OCI-LY3 (cell line): ENCODE results near the gene MYBPC2.

Experiments used
- H2AFZ ChIP-seq: fragments of 200-600, 300-600 bp; shearing (Covaris generic); 2 replicates; pipeline ENCODE4 v1.6.0; 2014; ENCODE audit warnings: antibody characterized with exemption, low read depth, low read length
- H3K27ac ChIP-seq: fragments of 200-600, 300-600 bp; sonication (generic); 2 replicates; pipeline ENCODE4 v1.5.1; 2014; ENCODE audit warnings: mild to moderate bottlenecking, low read length, moderate library complexity, mixed read lengths
- H3K27me3 ChIP-seq: fragments of 200-600, 300-600 bp; sonication (generic); 2 replicates; pipeline ENCODE4 v1.6.1; 2014; ENCODE audit warnings: low read depth, low read length, mixed read lengths
- H3K36me3 ChIP-seq: fragments of 200-600, 300-600 bp; sonication (generic); replicated peaks from 2 replicates; pipeline ENCODE3; 2014; ENCODE audit warnings: low read depth, low read length, mixed read lengths
- H3K4me1 ChIP-seq: fragments of 300-600, 200-600 bp; sonication (generic); 2 replicates; pipeline ENCODE4 v1.6.1; 2014; ENCODE audit warnings: low read length, mixed read lengths
- H3K4me2 ChIP-seq: fragments of 200-600, 300-600 bp; sonication (generic); 2 replicates; pipeline ENCODE4 v1.6.1; 2014; ENCODE audit warnings: low read length, mixed read lengths
- H3K4me3 ChIP-seq: fragments of 300-600, 200-600 bp; sonication (generic); 2 replicates; pipeline ENCODE4 v1.5.1; 2014; ENCODE audit warnings: antibody characterized with exemption, mild to moderate bottlenecking, low read length, moderate library complexity
- H3K79me2 ChIP-seq: fragments of 300-600, 200-600 bp; shearing (Covaris generic); 2 replicates; pipeline ENCODE4 v1.6.1; 2014; ENCODE audit warnings: mild to moderate bottlenecking, low read length, mixed read lengths
- H3K9ac ChIP-seq: fragments of 300-600, 200-600 bp; shearing (Covaris generic); 2 replicates; pipeline ENCODE4 v1.6.0; 2014; ENCODE audit warnings: mild to moderate bottlenecking, low read length, moderate library complexity
- H3K9me3 ChIP-seq: fragments of 200-600, 300-600 bp; shearing (Covaris generic); 2 replicates; pipeline ENCODE4 v1.6.1; 2014; ENCODE audit warnings: low read length, mixed read lengths; ENCODE audit not compliant: insufficient read depth
- H4K20me1 ChIP-seq: fragments of 200-600, 300-600 bp; sonication (generic); 2 replicates; pipeline ENCODE4 v1.6.1; 2016; ENCODE audit warnings: low read length, mixed read lengths; ENCODE audit not compliant: insufficient read depth
- EZH2phosphoT487 ChIP-seq: fragments of 200-600 bp; shearing (Covaris generic); IDR thresholded peaks from 2 replicates; pipeline ENCODE4 v1.6.1; 2018; ENCODE audit warnings: antibody characterized with exemption, mixed run types, low read depth
- TF ChIP-seq, protein P1 (sequence below): fragments of 200-600, 300-600 bp; sonication (generic); IDR thresholded peaks from 2 replicates; pipeline ENCODE4 v1.5.1; 2014; ENCODE audit warnings: antibody characterized with exemption, low read length, low read depth

The MYBPC2 gene

DNA sequence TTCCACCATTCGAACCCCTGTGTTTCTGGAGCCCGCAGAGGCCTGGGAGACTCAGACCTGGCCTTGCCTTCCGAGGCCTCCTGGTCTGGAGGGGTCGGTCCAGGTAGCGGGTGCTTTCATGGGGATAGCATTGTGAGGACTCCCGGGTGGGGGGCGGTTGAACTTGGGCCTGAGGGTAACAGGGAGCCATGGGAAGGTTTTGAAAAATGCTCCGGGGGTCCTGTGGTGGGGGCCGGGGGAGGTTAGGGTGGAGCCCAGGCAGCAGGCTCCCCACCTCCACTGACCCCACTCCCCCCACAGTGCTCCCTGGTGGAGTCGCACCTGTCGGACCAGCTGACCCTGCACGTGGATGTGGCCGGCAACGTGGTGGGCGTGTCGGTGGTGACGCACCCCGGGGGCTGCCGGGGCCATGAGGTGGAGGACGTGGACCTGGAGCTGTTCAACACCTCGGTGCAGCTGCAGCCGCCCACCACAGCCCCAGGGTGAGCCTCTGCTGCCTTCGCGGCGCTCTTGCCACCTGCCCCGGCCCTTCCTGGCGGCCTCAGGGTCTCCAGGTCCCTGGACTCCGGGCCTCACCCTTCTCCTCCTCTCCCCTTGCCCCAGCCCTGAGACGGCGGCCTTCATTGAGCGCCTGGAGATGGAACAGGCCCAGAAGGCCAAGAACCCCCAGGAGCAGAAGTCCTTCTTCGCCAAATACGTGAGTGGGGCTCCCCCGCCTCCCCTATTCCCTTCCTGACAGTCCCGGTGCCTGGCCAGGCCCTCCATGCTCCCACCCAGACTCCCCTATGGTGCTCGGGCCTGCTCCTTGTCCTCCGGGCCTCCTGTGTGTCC, 47.8 kb downstream of the MYBPC2 start:
- Histone ChIP-seq H3K4me2 (no peak overlapping the region), H3K4me3 (no peak overlapping the region), H3K79me2 (peaks cover 38% of the 10 kb centered on the region), H3K36me3 (peaks cover 43% of the 10 kb centered on the region), H3K27ac (no peak overlapping the region), H3K27me3 (no peaks in the 10 kb centered on the region), H3K9ac (no peak overlapping the region), H3K4me1 (peaks cover 18% of the 10 kb centered on the region), H3K9me3 (no peaks in the 10 kb centered on the region), H4K20me1 (peaks cover 15% of the 10 kb centered on the region), H2AFZ (no peak overlapping the region)
- no peak for TF ChIP-seq EZH2phosphoT487
- TF ChIP-seq, protein P1, sequence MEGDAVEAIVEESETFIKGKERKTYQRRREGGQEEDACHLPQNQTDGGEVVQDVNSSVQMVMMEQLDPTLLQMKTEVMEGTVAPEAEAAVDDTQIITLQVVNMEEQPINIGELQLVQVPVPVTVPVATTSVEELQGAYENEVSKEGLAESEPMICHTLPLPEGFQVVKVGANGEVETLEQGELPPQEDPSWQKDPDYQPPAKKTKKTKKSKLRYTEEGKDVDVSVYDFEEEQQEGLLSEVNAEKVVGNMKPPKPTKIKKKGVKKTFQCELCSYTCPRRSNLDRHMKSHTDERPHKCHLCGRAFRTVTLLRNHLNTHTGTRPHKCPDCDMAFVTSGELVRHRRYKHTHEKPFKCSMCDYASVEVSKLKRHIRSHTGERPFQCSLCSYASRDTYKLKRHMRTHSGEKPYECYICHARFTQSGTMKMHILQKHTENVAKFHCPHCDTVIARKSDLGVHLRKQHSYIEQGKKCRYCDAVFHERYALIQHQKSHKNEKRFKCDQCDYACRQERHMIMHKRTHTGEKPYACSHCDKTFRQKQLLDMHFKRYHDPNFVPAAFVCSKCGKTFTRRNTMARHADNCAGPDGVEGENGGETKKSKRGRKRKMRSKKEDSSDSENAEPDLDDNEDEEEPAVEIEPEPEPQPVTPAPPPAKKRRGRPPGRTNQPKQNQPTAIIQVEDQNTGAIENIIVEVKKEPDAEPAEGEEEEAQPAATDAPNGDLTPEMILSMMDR = no peak

DNA sequence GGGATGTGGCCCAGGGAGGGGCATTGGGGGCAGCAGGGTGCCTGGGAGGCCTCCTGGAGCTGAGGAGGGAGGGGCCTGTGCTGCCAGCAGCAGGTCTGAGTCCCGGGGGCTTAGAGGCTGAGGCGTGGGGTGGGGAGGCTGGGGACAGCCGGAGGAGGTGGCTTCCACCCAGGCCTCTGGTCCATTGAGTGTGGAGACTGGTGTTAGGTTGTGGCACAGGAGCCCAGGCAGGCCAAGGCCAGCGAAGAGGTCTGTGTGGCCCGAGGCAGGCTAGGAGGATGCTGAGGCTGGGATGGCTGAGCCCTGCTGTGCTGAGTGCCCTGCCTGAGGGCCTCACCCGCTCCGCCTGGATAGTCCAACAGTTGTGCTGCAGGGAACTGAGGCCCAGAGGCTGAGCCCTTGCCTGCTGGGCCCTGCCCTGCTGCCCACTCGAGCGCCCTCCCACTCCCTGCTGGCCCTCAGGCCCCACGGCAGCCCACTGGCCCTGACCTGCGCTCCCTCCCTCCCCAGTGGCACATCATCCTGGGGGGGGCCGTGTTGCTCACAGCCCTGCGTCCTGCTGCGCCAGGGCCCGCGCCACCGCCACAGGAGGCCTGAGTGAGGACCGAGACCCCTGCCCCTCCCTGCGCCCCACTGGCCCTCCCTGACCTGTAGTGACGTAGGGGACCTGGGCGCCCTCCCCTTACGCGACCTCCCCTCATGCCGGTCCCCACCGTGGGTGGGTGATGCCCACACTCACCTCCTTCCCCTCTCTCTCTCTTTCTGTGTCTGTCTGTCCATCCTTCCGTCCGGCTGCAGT, 48.9 kb downstream of the MYBPC2 start:
- Histone ChIP-seq H3K36me3 (peaks cover 52% of the 10 kb centered on the region), H3K4me3 (no peak overlapping the region), H3K79me2 (peaks cover 36% of the 10 kb centered on the region), H3K4me2 (no peak overlapping the region), H3K9me3 (no peaks in the 10 kb centered on the region), H3K9ac (no peak overlapping the region), H3K4me1 (peaks cover 15% of the 10 kb centered on the region), H2AFZ (no peak overlapping the region), H4K20me1 (peaks cover 15% of the 10 kb centered on the region), H3K27ac (no peak overlapping the region), H3K27me3 (no peaks in the 10 kb centered on the region)
- no peak for TF ChIP-seq EZH2phosphoT487
- TF ChIP-seq, protein P1 = no peak

DNA sequence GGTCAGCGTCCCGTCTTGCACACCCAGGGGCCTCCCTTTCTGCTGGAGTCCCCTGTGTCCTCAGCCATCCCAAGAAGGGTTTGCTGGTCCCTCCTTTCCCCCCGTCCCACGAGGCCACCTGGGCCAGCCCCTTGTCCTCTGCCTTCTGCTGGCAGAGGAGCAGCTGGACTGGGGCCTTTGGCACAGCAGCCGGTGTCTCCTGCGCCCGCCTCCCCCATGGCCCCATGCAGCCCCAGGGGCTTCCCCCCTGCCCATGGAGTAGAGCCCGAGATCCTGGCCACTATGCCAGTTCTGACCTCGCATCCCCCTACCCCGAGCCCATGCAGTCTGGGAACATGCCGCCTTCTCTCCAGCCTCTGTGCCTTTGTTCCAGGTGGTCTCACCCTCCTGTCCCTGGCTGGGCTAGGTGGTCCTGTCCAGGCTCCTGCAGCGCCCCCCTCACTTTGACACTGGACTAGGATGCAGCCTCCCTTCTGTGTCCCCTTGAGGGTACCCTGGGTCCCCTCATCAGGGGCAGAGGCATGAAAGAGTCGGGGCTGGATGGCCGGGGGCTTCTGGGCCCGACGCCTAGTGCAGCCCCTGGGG, 49.7 kb downstream of the MYBPC2 start:
- no peak overlapping the region for H3K27ac ChIP-seq
- TF ChIP-seq EZH2phosphoT487 = no peak
- TF ChIP-seq, protein P1 = no peak
- H2AFZ ChIP-seq = no peak overlapping the region
- no peaks in the 10 kb centered on the region for H3K9me3 ChIP-seq
- H3K79me2 ChIP-seq = peaks cover 28% of the 10 kb centered on the region
- no peak overlapping the region for H3K4me3 ChIP-seq
- H3K9ac ChIP-seq = no peak overlapping the region
- peaks cover 4% of the 10 kb centered on the region; the same call in 1 of the 2 replicates for H3K27me3 ChIP-seq
- H3K4me2 ChIP-seq = no peak overlapping the region
- H4K20me1 ChIP-seq = peaks cover 14% of the 10 kb centered on the region
- peaks cover 58% of the 10 kb centered on the region for H3K36me3 ChIP-seq
- peaks cover 12% of the 10 kb centered on the region for H3K4me1 ChIP-seq

DNA sequence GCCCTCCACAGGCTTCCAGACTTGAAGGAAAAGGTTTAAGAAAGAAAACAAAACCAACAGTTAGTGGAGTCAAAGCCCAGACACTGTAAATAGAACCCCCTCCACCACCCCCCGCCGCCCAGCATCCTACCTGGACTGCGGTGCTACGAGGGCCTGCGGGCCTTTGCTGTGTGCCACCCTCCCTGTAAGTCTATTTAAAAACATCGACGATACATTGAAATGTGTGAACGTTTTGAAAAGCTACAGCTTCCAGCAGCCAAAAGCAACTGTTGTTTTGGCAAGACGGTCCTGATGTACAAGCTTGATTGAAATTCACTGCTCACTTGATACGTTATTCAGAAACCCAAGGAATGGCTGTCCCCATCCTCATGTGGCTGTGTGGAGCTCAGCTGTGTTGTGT, 50.2 kb downstream of the MYBPC2 start:
- Histone ChIP-seq H3K27me3 (peaks cover 7% of the 10 kb centered on the region; the same call in 1 of the 2 replicates), H4K20me1 (peaks cover 10% of the 10 kb centered on the region), H3K79me2 (peaks cover 22% of the 10 kb centered on the region), H3K4me1 (peaks cover 7% of the 10 kb centered on the region), H3K36me3 (peaks cover 56% of the 10 kb centered on the region), H3K9ac (no peak overlapping the region), H3K4me2 (no peak overlapping the region), H2AFZ (no peak overlapping the region), H3K27ac (no peak overlapping the region), H3K9me3 (no peaks in the 10 kb centered on the region), H3K4me3 (no peak overlapping the region)
- TF ChIP-seq, protein P1 = no peak
- no peak for TF ChIP-seq EZH2phosphoT487
